GM23338 (cell line): ENCODE measurements around the gene LHX8. TPM values are rescaled to one million over a fixed set of nuclear protein-coding genes. Genes with fewer than 3 reads are reported as not detected.

Source experiments
- ATAC-seq: fragments of 200-7000 bp; cut with Tn5 transposase; 3 replicates; pipeline ENCODE4 v1.9.1; 2020
- DNase-seq: peaks from one replicate; pipeline ENCODE4 v3.0.0-alpha.2; 2015; ENCODE audit warnings: low spot score
- H2AFZ ChIP-seq: fragments of 200-600 bp; sonication (generic); 2 replicates; pipeline ENCODE4 v1.8.0; 2016; ENCODE audit warnings: antibody characterized with exemption, mild to moderate bottlenecking, moderate library complexity
- H3F3A ChIP-seq: fragments of 200-600 bp; sonication (generic); replicated peaks from 2 replicates; pipeline ENCODE4 v1.8.0; 2017; ENCODE audit warnings: antibody characterized with exemption, mixed run types, low read depth
- H3K27ac ChIP-seq: fragments of 200-600 bp; sonication (generic); 2 replicates; pipeline ENCODE4 v1.6.1; 2016; ENCODE audit warnings: low read depth
- H3K27me3 ChIP-seq: fragments of 200-600 bp; sonication (generic); 2 replicates; pipeline ENCODE4 v1.8.0; 2016; ENCODE audit warnings: mild to moderate bottlenecking, mixed run types, moderate library complexity; ENCODE audit not compliant: insufficient read depth
- H3K36me3 ChIP-seq: fragments of 200-600 bp; sonication (generic); 2 replicates; pipeline ENCODE4 v1.8.0; 2016; ENCODE audit warnings: mild to moderate bottlenecking; ENCODE audit not compliant: insufficient read depth
- H3K4me1 ChIP-seq: fragments of 200-600 bp; sonication (generic); 2 replicates; pipeline ENCODE4 v1.8.0; 2016; ENCODE audit warnings: mild to moderate bottlenecking, moderate library complexity; ENCODE audit not compliant: insufficient read depth
- H3K4me2 ChIP-seq: fragments of 200-600 bp; sonication (generic); 2 replicates; pipeline ENCODE4 v1.7.1; 2017; ENCODE audit warnings: mixed run types
- H3K4me3 ChIP-seq: fragments of 200-600 bp; sonication (generic); 2 replicates; pipeline ENCODE4 v1.6.1; 2016; ENCODE audit warnings: mixed run types
- H3K79me2 ChIP-seq: fragments of 200-600 bp; sonication (generic); replicated peaks from 2 replicates; pipeline ENCODE4 v1.8.0; 2017; ENCODE audit warnings: mild to moderate bottlenecking; ENCODE audit not compliant: insufficient read depth
- H3K9me2 ChIP-seq: fragments of 200-600 bp; sonication (generic); 2 replicates; pipeline ENCODE4 v1.8.0; 2017; ENCODE audit not compliant: insufficient read depth
- H4K20me1 ChIP-seq: fragments of 200-600 bp; sonication (generic); replicated peaks from 2 replicates; pipeline ENCODE4 v1.8.0; 2017; ENCODE audit warnings: mild to moderate bottlenecking; ENCODE audit not compliant: insufficient read depth
- H3K27ac Mint-ChIP-seq: 2 replicates; pipeline ENCODE4 v1.8.0; 2020; ENCODE audit warnings: inconsistent platforms, mild to moderate bottlenecking, moderate library complexity, mixed read lengths
- H3K27me3 Mint-ChIP-seq: 3 replicates; pipeline ENCODE4 v1.8.0; 2022; ENCODE audit warnings: low read depth, mild to moderate bottlenecking, moderate library complexity, mixed read lengths, inconsistent platforms; ENCODE audit not compliant: insufficient read depth, poor library complexity
- H3K36me3 Mint-ChIP-seq: 3 replicates; pipeline ENCODE4 v1.8.0; 2021; ENCODE audit warnings: low read depth, mild to moderate bottlenecking, inconsistent platforms, moderate library complexity, mixed read lengths
- H3K4me1 Mint-ChIP-seq: 3 replicates; pipeline ENCODE4 v1.8.0; 2020; ENCODE audit warnings: mild to moderate bottlenecking, inconsistent platforms, mixed read lengths
- H3K4me3 Mint-ChIP-seq: 3 replicates; pipeline ENCODE4 v1.8.0; 2021; ENCODE audit warnings: moderate library complexity, mild to moderate bottlenecking, inconsistent platforms, mixed read lengths
- H3K9me3 Mint-ChIP-seq: 3 replicates; pipeline ENCODE4 v1.8.0; 2020; ENCODE audit warnings: moderate library complexity, mild to moderate bottlenecking, inconsistent platforms, mixed read lengths
- CREB1 ChIP-seq: fragments of 250-450 bp; sonication (Bioruptor Pico); IDR thresholded peaks from 2 replicates; pipeline ENCODE4 v1.5.0; 2020; ENCODE audit warnings: low read depth, mild to moderate bottlenecking, moderate library complexity
- ETS1 ChIP-seq: IDR thresholded peaks from 2 replicates; pipeline ENCODE4 v1.6.1; 2016; ENCODE audit warnings: antibody characterized with exemption
- EZH2 ChIP-seq: fragments of 200-600 bp; sonication (generic); IDR thresholded peaks from one replicate; pipeline ENCODE4 v1.8.0; 2017; ENCODE audit warnings: antibody characterized with exemption, mild to moderate bottlenecking, low read depth; ENCODE audit not compliant: unreplicated experiment
- JUNB ChIP-seq: IDR thresholded peaks from one replicate; pipeline ENCODE4 v1.6.1; 2016; ENCODE audit warnings: antibody characterized with exemption; ENCODE audit not compliant: unreplicated experiment
- POLR2AphosphoS5 ChIP-seq: IDR thresholded peaks from 2 replicates; pipeline ENCODE4 v1.6.1; 2016; ENCODE audit warnings: antibody characterized with exemption, low read depth
- REST ChIP-seq: IDR thresholded peaks from one replicate; pipeline ENCODE4 v1.6.1; 2018; ENCODE audit warnings: antibody characterized with exemption; ENCODE audit not compliant: unreplicated experiment
- STAT1 ChIP-seq: IDR thresholded peaks from one replicate; pipeline ENCODE4 v1.6.1; 2016; ENCODE audit warnings: antibody characterized with exemption; ENCODE audit not compliant: unreplicated experiment
- ZNF114 ChIP-seq: fragments of 250-450 bp; sonication (Bioruptor Pico); IDR thresholded peaks from 2 replicates; pipeline ENCODE4 v1.5.0; 2020; ENCODE audit warnings: mild to moderate bottlenecking, moderate library complexity
- ZNF331 ChIP-seq: fragments of 250-450 bp; sonication (Bioruptor Pico); IDR thresholded peaks from 2 replicates; pipeline ENCODE4 v1.5.0; 2020; ENCODE audit warnings: low read depth, mild to moderate bottlenecking, moderate library complexity
- polyA plus RNA-seq: library from polyadenylated mRNA; unstranded; fragments of >200 nt; fragmentation: Nextera tagmentation; extraction: Ambion mirVana; gene quantifications from 2 replicates; pipeline ENCODE4 v1.2.1, GENCODE V29; 2016
- total RNA-seq: library from RNA; depleted of rRNA; stranded (reverse); fragments of >200 nt; shearing (Covaris generic); gene quantifications from 2 replicates; pipeline ENCODE4 v1.2.3, GENCODE V29; 2014
- TF ChIP-seq, protein P1 (sequence below): fragments of 250-450 bp; sonication (Bioruptor Pico); IDR thresholded peaks from 2 replicates; pipeline ENCODE4 v1.5.0; 2020; ENCODE audit warnings: mild to moderate bottlenecking, moderate library complexity

LHX8 gene
- total and polyA plus RNA-seq, 2 experiments from 2014 or later: 0.68 to 0.73 TPM

- Histone ChIP-seq H3K4me2 (peak overlapping the region; percentile 4), H3F3A (no peaks in the 10 kb centered on the region), H3K4me3 (no peak overlapping the region), H3K9me2 (no peaks in the 10 kb centered on the region), H3K36me3 (no peaks in the 10 kb centered on the region), H3K27me3 (no peaks in the 10 kb centered on the region), H3K79me2 (no peaks in the 10 kb centered on the region), H3K4me1 (peaks cover 19% of the 10 kb centered on the region), H3K27ac (no peak overlapping the region), H4K20me1 (no peaks in the 10 kb centered on the region), H2AFZ (peak overlapping the region; percentile 20; the same call in 1 of the 2 replicates)
- Mint-ChIP-seq H3K27me3 (no peaks in the 10 kb centered on the region), H3K4me3 (no peak overlapping the region), H3K4me1 (peaks cover 17% of the 10 kb centered on the region), H3K9me3 (no peaks in the 10 kb centered on the region), H3K36me3 (0 out of 3 replicates have a peak, but pooled peaks cover under 1% of the 10 kb centered on the region), H3K27ac (no peak overlapping the region; the same call in 1 of the 2 replicates)
- no peak for ATAC-seq
- no peak for DNase-seq
- TF ChIP-seq STAT1 (no peak), ZNF331 (CRISPR knock-in tag) (no peak), JUNB (no peak), POLR2AphosphoS5 (no peak)
These were observed 34.6 kb upstream of the LHX8 start for GRCh38 chr1:75099581-75099980.

DNA sequence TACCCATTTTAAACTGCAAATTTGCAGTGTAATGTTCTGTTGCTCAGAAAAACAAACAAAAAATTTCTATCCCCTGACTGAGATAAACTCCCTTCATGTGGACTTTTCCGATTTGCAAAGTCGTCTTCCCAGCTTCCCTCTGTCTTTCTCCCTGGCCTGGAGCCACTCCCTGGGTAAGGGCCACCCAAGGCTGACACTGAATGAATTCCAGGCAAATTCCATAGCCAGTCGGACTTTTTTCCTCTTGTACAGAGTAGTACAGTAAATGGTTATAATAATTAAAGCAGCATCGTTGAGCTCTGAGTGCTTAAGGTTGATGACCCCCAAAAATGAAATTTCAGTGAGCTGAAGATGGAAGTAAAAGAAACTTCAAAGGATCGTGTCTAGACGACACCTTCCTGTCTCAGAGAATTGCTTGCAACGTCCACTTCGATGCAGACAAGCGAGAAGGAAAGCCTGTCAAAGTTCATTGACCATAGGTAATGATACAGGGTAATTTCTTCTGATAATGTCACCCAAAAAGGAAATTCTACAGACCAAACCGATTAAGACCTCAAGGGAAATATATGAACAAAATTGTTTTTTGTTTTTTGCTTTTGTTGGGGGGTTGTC, 33.6 kb upstream of the LHX8 start:
- peak overlapping the region; percentile 30; the same call in 1 of the 2 replicates for H2AFZ ChIP-seq
- no peaks in the 10 kb centered on the region for H3K36me3 Mint-ChIP-seq
- no peak overlapping the region for H3K27ac ChIP-seq
- no peaks in the 10 kb centered on the region for H4K20me1 ChIP-seq
- no peaks in the 10 kb centered on the region for H3K36me3 ChIP-seq
- no peaks in the 10 kb centered on the region for H3K9me2 ChIP-seq
- DNase-seq (no peak), ATAC-seq (peak; percentile 59)
- H3K4me3 Mint-ChIP-seq: no peak overlapping the region
- peaks cover 19% of the 10 kb centered on the region for H3K4me1 ChIP-seq
- peak overlapping the region; percentile 4; the same call in 1 of the 2 replicates for H3K4me2 ChIP-seq
- H3K4me1 Mint-ChIP-seq: peaks cover 17% of the 10 kb centered on the region
- no peaks in the 10 kb centered on the region for H3F3A ChIP-seq
- TF ChIP-seq, protein P1, sequence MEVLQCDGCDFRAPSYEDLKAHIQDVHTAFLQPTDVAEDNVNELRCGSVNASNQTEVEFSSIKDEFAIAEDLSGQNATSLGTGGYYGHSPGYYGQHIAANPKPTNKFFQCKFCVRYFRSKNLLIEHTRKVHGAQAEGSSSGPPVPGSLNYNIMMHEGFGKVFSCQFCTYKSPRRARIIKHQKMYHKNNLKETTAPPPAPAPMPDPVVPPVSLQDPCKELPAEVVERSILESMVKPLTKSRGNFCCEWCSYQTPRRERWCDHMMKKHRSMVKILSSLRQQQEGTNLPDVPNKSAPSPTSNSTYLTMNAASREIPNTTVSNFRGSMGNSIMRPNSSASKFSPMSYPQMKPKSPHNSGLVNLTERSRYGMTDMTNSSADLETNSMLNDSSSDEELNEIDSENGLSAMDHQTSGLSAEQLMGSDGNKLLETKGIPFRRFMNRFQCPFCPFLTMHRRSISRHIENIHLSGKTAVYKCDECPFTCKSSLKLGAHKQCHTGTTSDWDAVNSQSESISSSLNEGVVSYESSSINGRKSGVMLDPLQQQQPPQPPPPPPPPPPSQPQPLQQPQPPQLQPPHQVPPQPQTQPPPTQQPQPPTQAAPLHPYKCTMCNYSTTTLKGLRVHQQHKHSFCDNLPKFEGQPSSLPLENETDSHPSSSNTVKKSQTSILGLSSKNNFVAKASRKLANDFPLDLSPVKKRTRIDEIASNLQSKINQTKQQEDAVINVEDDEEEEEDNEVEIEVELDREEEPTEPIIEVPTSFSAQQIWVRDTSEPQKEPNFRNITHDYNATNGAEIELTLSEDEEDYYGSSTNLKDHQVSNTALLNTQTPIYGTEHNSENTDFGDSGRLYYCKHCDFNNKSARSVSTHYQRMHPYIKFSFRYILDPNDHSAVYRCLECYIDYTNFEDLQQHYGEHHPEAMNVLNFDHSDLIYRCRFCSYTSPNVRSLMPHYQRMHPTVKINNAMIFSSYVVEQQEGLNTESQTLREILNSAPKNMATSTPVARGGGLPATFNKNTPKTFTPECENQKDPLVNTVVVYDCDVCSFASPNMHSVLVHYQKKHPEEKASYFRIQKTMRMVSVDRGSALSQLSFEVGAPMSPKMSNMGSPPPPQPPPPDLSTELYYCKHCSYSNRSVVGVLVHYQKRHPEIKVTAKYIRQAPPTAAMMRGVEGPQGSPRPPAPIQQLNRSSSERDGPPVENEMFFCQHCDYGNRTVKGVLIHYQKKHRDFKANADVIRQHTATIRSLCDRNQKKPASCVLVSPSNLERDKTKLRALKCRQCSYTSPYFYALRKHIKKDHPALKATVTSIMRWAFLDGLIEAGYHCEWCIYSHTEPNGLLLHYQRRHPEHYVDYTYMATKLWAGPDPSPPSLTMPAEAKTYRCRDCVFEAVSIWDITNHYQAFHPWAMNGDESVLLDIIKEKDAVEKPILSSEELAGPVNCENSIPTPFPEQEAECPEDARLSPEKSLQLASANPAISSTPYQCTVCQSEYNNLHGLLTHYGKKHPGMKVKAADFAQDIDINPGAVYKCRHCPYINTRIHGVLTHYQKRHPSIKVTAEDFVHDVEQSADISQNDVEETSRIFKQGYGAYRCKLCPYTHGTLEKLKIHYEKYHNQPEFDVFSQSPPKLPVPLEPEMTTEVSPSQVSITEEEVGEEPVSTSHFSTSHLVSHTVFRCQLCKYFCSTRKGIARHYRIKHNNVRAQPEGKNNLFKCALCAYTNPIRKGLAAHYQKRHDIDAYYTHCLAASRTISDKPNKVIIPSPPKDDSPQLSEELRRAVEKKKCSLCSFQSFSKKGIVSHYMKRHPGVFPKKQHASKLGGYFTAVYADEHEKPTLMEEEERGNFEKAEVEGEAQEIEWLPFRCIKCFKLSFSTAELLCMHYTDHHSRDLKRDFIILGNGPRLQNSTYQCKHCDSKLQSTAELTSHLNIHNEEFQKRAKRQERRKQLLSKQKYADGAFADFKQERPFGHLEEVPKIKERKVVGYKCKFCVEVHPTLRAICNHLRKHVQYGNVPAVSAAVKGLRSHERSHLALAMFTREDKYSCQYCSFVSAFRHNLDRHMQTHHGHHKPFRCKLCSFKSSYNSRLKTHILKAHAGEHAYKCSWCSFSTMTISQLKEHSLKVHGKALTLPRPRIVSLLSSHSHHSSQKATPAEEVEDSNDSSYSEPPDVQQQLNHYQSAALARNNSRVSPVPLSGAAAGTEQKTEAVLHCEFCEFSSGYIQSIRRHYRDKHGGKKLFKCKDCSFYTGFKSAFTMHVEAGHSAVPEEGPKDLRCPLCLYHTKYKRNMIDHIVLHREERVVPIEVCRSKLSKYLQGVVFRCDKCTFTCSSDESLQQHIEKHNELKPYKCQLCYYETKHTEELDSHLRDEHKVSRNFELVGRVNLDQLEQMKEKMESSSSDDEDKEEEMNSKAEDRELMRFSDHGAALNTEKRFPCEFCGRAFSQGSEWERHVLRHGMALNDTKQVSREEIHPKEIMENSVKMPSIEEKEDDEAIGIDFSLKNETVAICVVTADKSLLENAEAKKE (CRISPR knock-in tag): no peak
- TF ChIP-seq ETS1: no peak
- no peak for TF ChIP-seq REST
- TF ChIP-seq ZNF114: no peak
- no peak for TF ChIP-seq STAT1
- TF ChIP-seq CREB1 (CRISPR knock-in tag): no peak
- no peak for TF ChIP-seq ZNF331 (CRISPR knock-in tag)
- no peak for TF ChIP-seq EZH2
- H3K4me3 ChIP-seq: no peak overlapping the region
- H3K27me3 Mint-ChIP-seq: no peaks in the 10 kb centered on the region
- H3K79me2 ChIP-seq: no peaks in the 10 kb centered on the region
- H3K9me3 Mint-ChIP-seq: no peaks in the 10 kb centered on the region
- peak overlapping the region; percentile 44; the same call in 1 of the 2 replicates for H3K27ac Mint-ChIP-seq
- H3K27me3 ChIP-seq: no peaks in the 10 kb centered on the region
